ENCODE measurements around the gene TSPY10. TPM values are rescaled to one million over a fixed set of nuclear protein-coding genes. Genes with fewer than 3 reads are reported as not detected.
"Not testable (repeated sequence)": the region's sequence is repeated elsewhere in the genome, so short reads cannot be mapped to it uniquely, and the experiment has no call there.

Gene TSPY10
- total RNA-seq (2014; rRNA removed) (not detected in 2 replicates), Bru-seq, nascent RNA (not detected), BruChase-seq, experiment 1, labeled RNA remaining after a 6-hour chase (not detected), BruChase-seq, experiment 2, labeled RNA remaining after a 2-hour chase (not detected)
- long read RNA-seq = 0 reads

GRCh38 chrY:9527580-9527979 lies at the start of gene TSPY10:
Gene TSPY10 (plus strand): TSS chrY:9527880. CDS start chrY:9527926, 46 bp downstream.
- CTCF ChIA-PET; H3K4me1 ChIP-seq (ENCODE audit: insufficient read depth, low read length); H2AFZ ChIP-seq (ENCODE audit: low read length); H3K27ac ChIP-seq (ENCODE audit: low read length); H3K9me2 ChIP-seq (replicated peaks; ENCODE audit: low read length); DNase-seq; H3K9me3 ChIP-seq (ENCODE audit: low read length); H3K27me3 ChIP-seq (ENCODE audit: low read length); H3K4me2 ChIP-seq (ENCODE audit: low read length); H3K4me3 ChIP-seq (ENCODE audit: low read length); intact Hi-C loops (cut with micrococcal nuclease); H4K20me1 ChIP-seq (ENCODE audit: low read length); H3F3A ChIP-seq (ENCODE audit: low read length, unreplicated experiment); H3K36me3 ChIP-seq (ENCODE audit: low read depth, low read length); ATAC-seq; BruUV-seq (replicated peaks); H3K9ac ChIP-seq (ENCODE audit: low read length); POLR2A ChIA-PET (ENCODE audit: unreplicated experiment); H3K79me2 ChIP-seq (ENCODE audit: low read length): not testable (repeated sequence)

DNA sequence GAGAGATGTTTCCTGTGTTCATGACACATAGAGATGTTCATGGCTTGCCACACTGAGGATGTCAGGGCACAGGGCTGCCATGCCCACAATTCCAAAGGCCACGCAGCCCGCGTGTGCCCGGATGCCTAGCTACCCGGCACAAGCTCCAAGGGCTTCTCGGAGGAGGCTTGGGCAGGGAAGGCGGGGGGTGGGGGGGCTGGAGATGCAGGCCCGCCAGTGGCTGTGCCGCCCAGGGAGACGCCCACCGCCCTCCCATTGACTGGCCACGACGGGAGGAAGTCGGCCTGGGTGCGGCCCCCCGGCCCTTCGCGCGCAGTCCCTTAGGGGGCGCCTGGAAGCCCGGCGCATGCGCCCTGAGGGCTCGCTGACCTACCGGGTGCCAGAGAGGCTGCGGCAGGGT lies 40.7 kb upstream of the TSPY10 start, which contains the start of gene TSPY9:
Gene TSPY9, plus strand, starts transcription at position 301 of the 400 bp plus-strand sequence. Its CDS starts 46 bp downstream, at position 347.
- POLR2A ChIA-PET (ENCODE audit: unreplicated experiment) = not testable (repeated sequence)

GRCh38 chrY:9504396-9504795 lies 23.3 kb upstream of the TSPY10 start:
- H3K4me2 ChIP-seq (ENCODE audit: low read length); H4K20me1 ChIP-seq (ENCODE audit: low read length); H3K9me3 ChIP-seq (ENCODE audit: low read length); H3K4me1 ChIP-seq (ENCODE audit: insufficient read depth, low read length); intact Hi-C loops (cut with micrococcal nuclease); DNase-seq; BruUV-seq (replicated peaks); H3K27ac ChIP-seq (ENCODE audit: low read length); POLR2A ChIA-PET (ENCODE audit: unreplicated experiment); H3F3A ChIP-seq (ENCODE audit: low read length, unreplicated experiment); H3K9me2 ChIP-seq (replicated peaks; ENCODE audit: low read length); H3K27me3 ChIP-seq (ENCODE audit: low read length); ATAC-seq; H2AFZ ChIP-seq (ENCODE audit: low read length); H3K4me3 ChIP-seq (ENCODE audit: low read length); H3K36me3 ChIP-seq (ENCODE audit: low read depth, low read length); H3K79me2 ChIP-seq (ENCODE audit: low read length); H3K9ac ChIP-seq (ENCODE audit: low read length); CTCF ChIA-PET: not testable (repeated sequence)

More for the DNA sequence above, 40.7 kb upstream of the TSPY10 start, which contains the start of gene TSPY9:
- H3F3A ChIP-seq (ENCODE audit: low read length, unreplicated experiment); H3K36me3 ChIP-seq (ENCODE audit: low read depth, low read length); H3K4me3 ChIP-seq (ENCODE audit: low read length); H3K9me2 ChIP-seq (replicated peaks; ENCODE audit: low read length); ATAC-seq; H3K27me3 ChIP-seq (ENCODE audit: low read length); H3K4me2 ChIP-seq (ENCODE audit: low read length); H3K4me1 ChIP-seq (ENCODE audit: insufficient read depth, low read length); DNase-seq; H3K9me3 ChIP-seq (ENCODE audit: low read length); CTCF ChIA-PET; H4K20me1 ChIP-seq (ENCODE audit: low read length); intact Hi-C loops (cut with micrococcal nuclease); H2AFZ ChIP-seq (ENCODE audit: low read length); H3K9ac ChIP-seq (ENCODE audit: low read length); BruUV-seq (replicated peaks); H3K27ac ChIP-seq (ENCODE audit: low read length); H3K79me2 ChIP-seq (ENCODE audit: low read length): not testable (repeated sequence)

DNA sequence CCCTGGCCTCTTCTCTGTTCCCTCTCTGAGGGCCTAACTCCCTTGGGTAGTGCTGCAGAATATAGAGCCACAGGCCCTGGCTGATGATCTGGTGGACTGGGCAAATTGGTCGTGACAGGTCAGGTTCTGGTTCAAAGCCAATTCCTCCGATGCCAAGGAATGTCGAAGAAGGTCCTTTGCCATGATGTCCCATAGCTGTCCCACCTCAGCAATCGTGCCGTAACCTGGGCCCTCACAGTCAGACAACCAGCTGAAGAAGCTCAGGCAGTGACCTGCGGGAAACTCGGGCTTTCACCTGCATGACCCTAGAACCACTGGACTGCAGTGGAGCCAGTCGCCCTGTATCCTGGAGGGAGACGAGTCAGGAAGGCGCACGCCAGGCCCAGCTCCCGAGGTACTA lies 11.4 kb upstream of the TSPY10 start:
- H3K4me3 ChIP-seq (ENCODE audit: low read length); CTCF ChIA-PET; H3K9me3 ChIP-seq (ENCODE audit: low read length); H3K9ac ChIP-seq (ENCODE audit: low read length); H4K20me1 ChIP-seq (ENCODE audit: low read length); H3K27me3 ChIP-seq (ENCODE audit: low read length); H3K27ac ChIP-seq (ENCODE audit: low read length); ATAC-seq; H3K79me2 ChIP-seq (ENCODE audit: low read length); H3K36me3 ChIP-seq (ENCODE audit: low read depth, low read length); BruUV-seq (replicated peaks); DNase-seq; POLR2A ChIA-PET (ENCODE audit: unreplicated experiment); H3K4me1 ChIP-seq (ENCODE audit: insufficient read depth, low read length); intact Hi-C loops (cut with micrococcal nuclease); H3F3A ChIP-seq (ENCODE audit: low read length, unreplicated experiment); H2AFZ ChIP-seq (ENCODE audit: low read length); H3K4me2 ChIP-seq (ENCODE audit: low read length); H3K9me2 ChIP-seq (replicated peaks; ENCODE audit: low read length): not testable (repeated sequence)

Other genes with a start within 250 kb of the TSPY10 start
- not detected in 2 replicates for gene TSPY4, start 190.4 kb upstream of the TSPY10 start, total RNA-seq (2014; rRNA removed)
- not detected in 2 replicates for gene TSPY8, start 170.1 kb upstream of the TSPY10 start, total RNA-seq (2014; rRNA removed)
- gene TSPY3, start 129.5 kb upstream of the TSPY10 start, total RNA-seq (2014; rRNA removed) = not detected in 2 replicates
- gene TSPY1, start 60.9 kb upstream of the TSPY10 start, total RNA-seq (2014; rRNA removed) = not detected in 2 replicates
- not detected in 2 replicates for gene TSPY9, start 40.6 kb upstream of the TSPY10 start, total RNA-seq (2014; rRNA removed)

All from PC-3 (cell line).